Measurements from ENCODE around the gene XKR7. TPM values are rescaled to one million over a fixed set of nuclear protein-coding genes. Genes with fewer than 3 reads are reported as not detected.

The XKR7 gene
- total RNA-seq, 1 donor from 2014 or later, result not detected

- ATAC-seq (ENCODE audit: poor library complexity) (no peak), DNase-seq (no peak)
- intact Hi-C loops (cut with DNase I), result no loop called here
Observed at GRCh38 chr20:31972471-31973021, 4.6 kb downstream of the XKR7 start.

- intact Hi-C loops (cut with DNase I), result no loop called here
- DNase-seq (no peak), ATAC-seq (ENCODE audit: poor library complexity) (no peak)
Observed at GRCh38 chr20:31974296-31974695, 6.3 kb downstream of the XKR7 start.

GRCh38 chr20:31974951-31975487, 7.1 kb downstream of the XKR7 start:
- peak; percentile 43 for DNase-seq
- no peak for ATAC-seq (ENCODE audit: poor library complexity)
- intact Hi-C loops (cut with DNase I), result no loop called here

- intact Hi-C loops (cut with DNase I), result no loop called here
- DNase-seq, result no peak
Observed at GRCh38 chr20:31975874-31976273, 7.9 kb downstream of the XKR7 start.

GRCh38 chr20:31977080-31977479, 9.1 kb downstream of the XKR7 start:
- intact Hi-C loops (cut with DNase I), result no loop called here
- DNase-seq (no peak), ATAC-seq (ENCODE audit: poor library complexity) (no peak)

More at GRCh38 chr20:31975874-31976273, 7.9 kb downstream of the XKR7 start:
- ATAC-seq (ENCODE audit: poor library complexity), result no peak

- DNase-seq (no peak), ATAC-seq (ENCODE audit: poor library complexity) (no peak)
- intact Hi-C loops (cut with DNase I), result no loop called here
Observed at GRCh38 chr20:31979713-31980426, 11.9 kb downstream of the XKR7 start.

- no peak for DNase-seq
- intact Hi-C loops (cut with DNase I), result no loop called here
- ATAC-seq (ENCODE audit: poor library complexity), result no peak
Observed at GRCh38 chr20:31981784-31982183, 13.8 kb downstream of the XKR7 start.

- intact Hi-C loops (cut with DNase I), result no loop called here
- DNase-seq (no peak), ATAC-seq (ENCODE audit: poor library complexity) (no peak)
Observed at GRCh38 chr20:31984981-31985471, 17.1 kb downstream of the XKR7 start.

- DNase-seq (no peak), ATAC-seq (ENCODE audit: poor library complexity) (no peak)
- intact Hi-C loops (cut with DNase I), result no loop called here
Observed at GRCh38 chr20:31987744-31988143, 19.8 kb downstream of the XKR7 start.

- ATAC-seq (ENCODE audit: poor library complexity) (no peak), DNase-seq (no peak)
- intact Hi-C loops (cut with DNase I), result no loop called here
Observed at GRCh38 chr20:31988430-31989015, 20.6 kb downstream of the XKR7 start.

- ATAC-seq (ENCODE audit: poor library complexity), result no peak
- intact Hi-C loops (cut with DNase I), result no loop called here
- no peak for DNase-seq
Observed at GRCh38 chr20:31989030-31989645, 21.2 kb downstream of the XKR7 start.

GRCh38 chr20:31990641-31991338, 22.8 kb downstream of the XKR7 start:
- intact Hi-C loops (cut with DNase I), result no loop called here
- DNase-seq (no peak), ATAC-seq (ENCODE audit: poor library complexity) (no peak)

GRCh38 chr20:31991339-31991705, 23.4 kb downstream of the XKR7 start:
- no peak for ATAC-seq (ENCODE audit: poor library complexity)
- intact Hi-C loops (cut with DNase I), result no loop called here
- no peak for DNase-seq

GRCh38 chr20:31992086-31992485, 24.1 kb downstream of the XKR7 start:
- intact Hi-C loops (cut with DNase I), result no loop called here
- ATAC-seq (ENCODE audit: poor library complexity) (no peak), DNase-seq (no peak)

- intact Hi-C loops (cut with DNase I), result no loop called here
- DNase-seq (no peak), ATAC-seq (ENCODE audit: poor library complexity) (no peak)
Observed at GRCh38 chr20:31996996-31997395, 29.0 kb downstream of the XKR7 start.

GRCh38 chr20:31998246-31998645, 30.3 kb downstream of the XKR7 start:
- ATAC-seq (ENCODE audit: poor library complexity) (no peak), DNase-seq (no peak)
- intact Hi-C loops (cut with DNase I), result no loop called here

GRCh38 chr20:32003325-32003724, 35.4 kb downstream of the XKR7 start:
- ATAC-seq (ENCODE audit: poor library complexity) (no peak), DNase-seq (no peak)
- intact Hi-C loops (cut with DNase I), result no loop called here

GRCh38 chr20:32004963-32005362, 37.0 kb downstream of the XKR7 start:
- intact Hi-C loops (cut with DNase I), result no loop called here
- DNase-seq, result no peak
- no peak for ATAC-seq (ENCODE audit: poor library complexity)

GRCh38 chr20:32006053-32006452, 38.1 kb downstream of the XKR7 start:
- ATAC-seq (ENCODE audit: poor library complexity) (no peak), DNase-seq (no peak)
- intact Hi-C loops (cut with DNase I), result no loop called here
